Liver (tissue), 9 donors: ENCODE results near the gene VMAC. TPM values are rescaled to one million over a fixed set of nuclear protein-coding genes. Genes with fewer than 3 reads are reported as not detected.

Experiments
- DNase-seq: peaks from one replicate; pipeline ENCODE4 v3.0.0-alpha.2; 2017; ENCODE audit warnings: low spot score
- H3K27ac ChIP-seq, 2 donors: one replicate each; pipeline ENCODE4 v1.7.0; 2013; ENCODE audit warnings: inconsistent platforms in 2 of 2, low read length in 2 of 2, control low read depth in 1 of 2, low read depth in 1 of 2, mild to moderate bottlenecking in 1 of 2
- H3K27me3 ChIP-seq, 4 donors: one replicate each; pipeline versions ENCODE4 v1.6.1 to v1.7.0; 2013; ENCODE audit warnings: low read length in 3 of 4, inconsistent platforms in 1 of 4, mild to moderate bottlenecking in 1 of 4, moderate library complexity in 1 of 4; ENCODE audit not compliant: control insufficient read depth in 4 of 4, insufficient read depth in 4 of 4
- H3K36me3 ChIP-seq, 4 donors: one replicate each; pipeline versions ENCODE4 v1.6.1 to v1.7.0; 2013; ENCODE audit warnings: low read length in 3 of 4, mild to moderate bottlenecking in 3 of 4, low read depth in 1 of 4, moderate library complexity in 1 of 4; ENCODE audit not compliant: control insufficient read depth in 4 of 4, insufficient read depth in 3 of 4
- H3K4me1 ChIP-seq, 4 donors: one replicate each; pipeline versions ENCODE4 v1.6.1 to v1.7.0; 2013; ENCODE audit warnings: low read length in 3 of 4, mild to moderate bottlenecking in 3 of 4, moderate library complexity in 1 of 4; ENCODE audit not compliant: control insufficient read depth in 4 of 4, insufficient read depth in 4 of 4
- H3K4me3 ChIP-seq, 3 donors: one replicate each; pipeline versions ENCODE4 v1.6.1 to v1.7.0; 2013; ENCODE audit warnings: low read length in 3 of 3, control low read depth in 1 of 3, low read depth in 1 of 3, mild to moderate bottlenecking in 1 of 3
- H3K9ac ChIP-seq, 2 donors: one replicate each; pipeline ENCODE4 v1.7.0; 2013; ENCODE audit warnings: low read length in 2 of 2, mild to moderate bottlenecking in 2 of 2, moderate library complexity in 2 of 2, control low read depth in 1 of 2, low read depth in 1 of 2
- H3K9me3 ChIP-seq, 4 donors: one replicate each; pipeline versions ENCODE4 v1.6.1 to v1.7.0; 2013; ENCODE audit warnings: low read length in 3 of 4; ENCODE audit not compliant: control insufficient read depth in 4 of 4
- EGR1 ChIP-seq, 2 donors: IDR thresholded peaks; 2 replicates each; pipeline ENCODE4 v1.6.1; 2016 to 2018; ENCODE audit warnings: antibody characterized with exemption in 2 of 2, low read depth in 2 of 2
- FOXA2 ChIP-seq: IDR thresholded peaks from 2 replicates; pipeline ENCODE4 v1.6.1; 2016; ENCODE audit warnings: antibody characterized with exemption
- HNF4G ChIP-seq: IDR thresholded peaks from 2 replicates; pipeline ENCODE4 v1.6.1; 2016; ENCODE audit warnings: antibody characterized with exemption
- JUND ChIP-seq, 2 donors: IDR thresholded peaks; 2 replicates each; pipeline ENCODE4 v1.6.1; 2016; ENCODE audit warnings: antibody characterized with exemption in 2 of 2
- NR2F2 ChIP-seq: IDR thresholded peaks from 2 replicates; pipeline ENCODE4 v1.6.1; 2016; ENCODE audit warnings: antibody characterized with exemption
- RAD21 ChIP-seq, 2 donors: IDR thresholded peaks; 2 replicates each; pipeline ENCODE4 v1.6.1; 2016; ENCODE audit warnings: antibody characterized with exemption in 2 of 2, mild to moderate bottlenecking in 2 of 2
- RXRA ChIP-seq, 2 donors: IDR thresholded peaks; 2 replicates each; pipeline ENCODE4 v1.6.1; 2017 to 2018; ENCODE audit warnings: antibody characterized with exemption in 2 of 2, mild to moderate bottlenecking in 1 of 2
- SP1 ChIP-seq: IDR thresholded peaks from 2 replicates; pipeline ENCODE4 v1.6.1; 2018; ENCODE audit warnings: antibody characterized with exemption, mild to moderate bottlenecking
- TAF1 ChIP-seq: conservative IDR thresholded peaks from 2 replicates; pipeline ENCODE4 v1.6.1; 2016; ENCODE audit warnings: antibody characterized with exemption, mild to moderate bottlenecking
- YY1 ChIP-seq: IDR thresholded peaks from 2 replicates; pipeline ENCODE4 v1.6.1; 2016; ENCODE audit warnings: antibody characterized with exemption, mild to moderate bottlenecking
- WGBS: extraction: QIAGEN DNeasy Blood & Tissue Kit; methylation state at CpG from one replicate; pipeline ENCODE4 v1.1.7; 2013; 5-methylcytosine and 5-hydroxymethylcytosine counted together
- polyA plus RNA-seq, 2 donors: library from polyadenylated mRNA; stranded (reverse) in 1 of 2; unstranded in 1 of 2; fragments of 200-250 nt in 1 of 2; fragments of >200 nt in 1 of 2; fragmentation: Nextera tagmentation in 1 of 2; extraction: Ambion mirVana in 1 of 2; gene quantifications; one replicate each; pipeline versions ENCODE4 v1.2.1 to v1.2.3, GENCODE V29; 2013 to 2015
- total RNA-seq, 2 donors: library from RNA; depleted of rRNA; stranded (reverse); fragments of >200 nt; gene quantifications; one replicate each; pipeline ENCODE4 v1.2.3, GENCODE V29; 2014
- TF ChIP-seq, protein P1 (sequence below): fragments of 150-350 bp; IDR thresholded peaks from 2 replicates; pipeline ENCODE4 v1.5.1; 2017; ENCODE audit warnings: improper control_type of control experiment, low read depth, low read length; ENCODE audit not compliant: missing input control
- TF ChIP-seq, protein P2 (sequence below): IDR thresholded peaks from 2 replicates; pipeline ENCODE4 v1.6.1; 2016; ENCODE audit warnings: antibody characterized with exemption
- TF ChIP-seq, protein P3 (sequence below): IDR thresholded peaks from 2 replicates; pipeline ENCODE4 v1.6.1; 2016; ENCODE audit warnings: antibody characterized with exemption
- TF ChIP-seq, protein P4 (sequence below): IDR thresholded peaks from 2 replicates; pipeline ENCODE4 v1.6.1; 2016; ENCODE audit warnings: antibody characterized with exemption, mild to moderate bottlenecking
- TF ChIP-seq, protein P5 (sequence below): IDR thresholded peaks from 2 replicates; pipeline ENCODE4 v1.6.1; 2016; ENCODE audit warnings: antibody characterized with exemption
- donor health status: healthy.
- donor health status: healthy.
- donor health status: healthy.
- donor health status: healthy.
- donor health status: healthy.

VMAC gene
- total and polyA plus RNA-seq, 4 donors = 1.2 to 7.7 (median 2.6) TPM

DNA sequence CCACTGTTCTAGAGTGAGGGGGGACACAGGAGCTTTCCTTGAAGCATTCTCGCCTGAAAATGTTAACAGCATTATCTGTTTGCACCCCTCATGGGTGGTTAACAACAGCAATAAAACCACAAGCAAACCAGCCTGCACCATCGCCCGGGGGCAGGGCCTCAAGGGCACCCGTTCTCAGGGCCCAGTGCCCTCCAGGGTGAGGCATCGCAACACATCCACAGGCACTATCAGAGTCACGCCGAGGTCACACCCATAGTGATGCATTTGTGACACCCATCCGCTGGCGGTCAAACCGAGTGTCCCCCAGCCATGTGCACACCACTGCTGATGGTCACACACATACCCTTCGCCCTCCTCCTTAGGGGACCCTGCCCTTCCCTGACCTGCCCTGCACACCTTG is 38.9 kb upstream of the VMAC start:
- H3K9me3 ChIP-seq = no peaks in the 10 kb centered on the region
- H3K4me1 ChIP-seq = peaks cover 4 to 7% (median 5%) of the 10 kb centered on the region in 4 donors
- no peak overlapping the region for H3K9ac ChIP-seq
- DNase-seq = no peak
- no peaks in the 10 kb centered on the region for H3K27me3 ChIP-seq
- H3K4me3 ChIP-seq = no peak overlapping the region
- 89% methylated on average over 11 of the region's 11 CpGs for WGBS
- H3K27ac ChIP-seq = no peak overlapping the region
- no peaks in the 10 kb centered on the region for H3K36me3 ChIP-seq
- TF ChIP-seq, protein P1, sequence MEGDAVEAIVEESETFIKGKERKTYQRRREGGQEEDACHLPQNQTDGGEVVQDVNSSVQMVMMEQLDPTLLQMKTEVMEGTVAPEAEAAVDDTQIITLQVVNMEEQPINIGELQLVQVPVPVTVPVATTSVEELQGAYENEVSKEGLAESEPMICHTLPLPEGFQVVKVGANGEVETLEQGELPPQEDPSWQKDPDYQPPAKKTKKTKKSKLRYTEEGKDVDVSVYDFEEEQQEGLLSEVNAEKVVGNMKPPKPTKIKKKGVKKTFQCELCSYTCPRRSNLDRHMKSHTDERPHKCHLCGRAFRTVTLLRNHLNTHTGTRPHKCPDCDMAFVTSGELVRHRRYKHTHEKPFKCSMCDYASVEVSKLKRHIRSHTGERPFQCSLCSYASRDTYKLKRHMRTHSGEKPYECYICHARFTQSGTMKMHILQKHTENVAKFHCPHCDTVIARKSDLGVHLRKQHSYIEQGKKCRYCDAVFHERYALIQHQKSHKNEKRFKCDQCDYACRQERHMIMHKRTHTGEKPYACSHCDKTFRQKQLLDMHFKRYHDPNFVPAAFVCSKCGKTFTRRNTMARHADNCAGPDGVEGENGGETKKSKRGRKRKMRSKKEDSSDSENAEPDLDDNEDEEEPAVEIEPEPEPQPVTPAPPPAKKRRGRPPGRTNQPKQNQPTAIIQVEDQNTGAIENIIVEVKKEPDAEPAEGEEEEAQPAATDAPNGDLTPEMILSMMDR = no peak
- TF ChIP-seq EGR1 (IDR thresholded peaks at IDR 0.05; ENCODE audit: low read depth in 2 of 2) (no peak), NR2F2 (no peak), JUND (IDR thresholded peaks at IDR 0.05) (no peak), SP1 (no peak), TAF1 (no peak)
- TF ChIP-seq, protein P2, sequence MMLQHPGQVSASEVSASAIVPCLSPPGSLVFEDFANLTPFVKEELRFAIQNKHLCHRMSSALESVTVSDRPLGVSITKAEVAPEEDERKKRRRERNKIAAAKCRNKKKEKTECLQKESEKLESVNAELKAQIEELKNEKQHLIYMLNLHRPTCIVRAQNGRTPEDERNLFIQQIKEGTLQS = no peak

DNA sequence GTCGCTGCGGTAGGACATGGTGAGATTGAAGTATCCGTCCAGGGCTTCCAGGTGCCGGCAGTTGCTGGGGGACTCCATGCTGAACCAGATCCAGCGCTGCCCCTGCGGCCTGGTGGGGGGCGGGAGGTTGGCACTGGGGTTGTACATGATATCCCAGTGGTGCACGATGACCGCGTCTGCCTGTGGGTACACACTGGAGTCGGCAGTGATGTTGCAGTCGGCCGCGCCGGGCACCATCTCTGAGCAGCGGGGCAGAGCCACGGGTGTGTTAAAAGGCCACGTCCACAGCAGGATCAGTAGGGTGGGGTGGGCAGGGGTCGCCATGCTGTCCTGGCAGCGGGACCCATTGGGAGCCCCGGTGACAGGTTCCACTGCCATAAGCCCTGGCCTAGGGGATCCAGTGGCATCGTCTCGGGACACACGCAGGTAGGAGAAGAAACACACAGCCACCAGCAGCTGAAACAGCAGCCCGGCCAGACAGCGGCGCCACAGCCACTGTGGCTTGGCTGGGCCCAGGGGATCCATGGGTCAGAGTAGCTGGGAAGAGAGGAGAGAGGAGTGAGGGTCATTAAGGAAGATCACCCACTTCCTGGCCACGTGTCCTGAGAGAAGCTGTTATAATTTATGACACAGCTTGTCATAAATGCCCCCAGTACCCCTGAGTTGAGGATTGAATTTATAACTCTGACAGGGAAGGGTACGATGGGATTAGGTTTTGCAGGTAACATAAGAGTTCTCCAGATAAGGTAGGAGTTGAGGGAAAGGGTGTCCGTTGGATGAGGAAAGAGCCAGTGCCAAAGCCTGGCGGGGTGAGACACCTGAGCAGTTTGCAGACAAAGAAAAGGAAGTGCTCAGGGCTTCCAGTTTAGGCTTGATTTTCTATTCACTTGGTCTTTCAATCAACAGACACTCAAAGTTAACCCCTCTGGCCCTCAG is 37.2 kb upstream of the VMAC start:
- Histone ChIP-seq H3K4me3 (no peak overlapping the region), H3K36me3 (no peaks in the 10 kb centered on the region), H3K9ac (no peak overlapping the region), H3K4me1 (peaks cover 4 to 9% (median 5%) of the 10 kb centered on the region in 4 donors), H3K27ac (no peak overlapping the region), H3K27me3 (no peaks in the 10 kb centered on the region), H3K9me3 (no peaks in the 10 kb centered on the region)
- 91% methylated on average over 31 of the region's 31 CpGs for WGBS
- DNase-seq = no peak
- TF ChIP-seq FOXA2 = no peak

DNA sequence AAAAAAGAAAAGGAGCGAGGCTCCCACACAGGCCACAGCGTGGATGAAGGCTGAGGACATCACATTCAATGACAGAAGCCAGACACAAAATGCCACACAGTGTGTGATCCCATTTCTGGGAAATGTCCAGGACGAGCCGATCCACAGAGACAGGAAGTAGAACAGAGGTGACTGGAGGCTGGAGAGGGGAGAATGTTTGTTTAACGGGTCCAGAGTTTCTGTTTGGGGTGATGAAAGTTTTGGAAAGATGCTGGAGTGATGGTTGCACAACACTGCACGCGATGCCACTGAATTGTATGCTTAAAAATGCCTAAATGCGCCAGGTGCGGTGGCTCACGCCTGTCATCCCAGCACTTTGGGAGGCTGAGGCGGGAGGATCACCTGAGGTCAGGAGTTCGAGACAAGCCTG is 33.7 kb upstream of the VMAC start:
- Histone ChIP-seq H3K9me3 (no peaks in the 10 kb centered on the region), H3K4me3 (no peak overlapping the region), H3K9ac (no peak overlapping the region), H3K36me3 (no peaks in the 10 kb centered on the region), H3K4me1 (peaks cover 4 to 9% (median 5%) of the 10 kb centered on the region in 4 donors), H3K27ac (peak overlapping the region; percentile 67 to 83), H3K27me3 (no peaks in the 10 kb centered on the region)
- 31% methylated on average over 12 of the region's 12 CpGs for WGBS
- DNase-seq = no peak
- TF ChIP-seq SP1 (peak; percentile 98), EGR1 (IDR thresholded peaks at IDR 0.05; ENCODE audit: low read depth in 2 of 2) (peak; percentile 58 to 78), RXRA (IDR thresholded peaks at IDR 0.05) (peak; percentile 94 to 96), RAD21 (IDR thresholded peaks at IDR 0.05) (peak; percentile 40 to 61), HNF4G (peak; percentile 70), FOXA2 (peak; percentile 65), TAF1 (peak; percentile 39), YY1 (peak; percentile 82)
- TF ChIP-seq, protein P3, sequence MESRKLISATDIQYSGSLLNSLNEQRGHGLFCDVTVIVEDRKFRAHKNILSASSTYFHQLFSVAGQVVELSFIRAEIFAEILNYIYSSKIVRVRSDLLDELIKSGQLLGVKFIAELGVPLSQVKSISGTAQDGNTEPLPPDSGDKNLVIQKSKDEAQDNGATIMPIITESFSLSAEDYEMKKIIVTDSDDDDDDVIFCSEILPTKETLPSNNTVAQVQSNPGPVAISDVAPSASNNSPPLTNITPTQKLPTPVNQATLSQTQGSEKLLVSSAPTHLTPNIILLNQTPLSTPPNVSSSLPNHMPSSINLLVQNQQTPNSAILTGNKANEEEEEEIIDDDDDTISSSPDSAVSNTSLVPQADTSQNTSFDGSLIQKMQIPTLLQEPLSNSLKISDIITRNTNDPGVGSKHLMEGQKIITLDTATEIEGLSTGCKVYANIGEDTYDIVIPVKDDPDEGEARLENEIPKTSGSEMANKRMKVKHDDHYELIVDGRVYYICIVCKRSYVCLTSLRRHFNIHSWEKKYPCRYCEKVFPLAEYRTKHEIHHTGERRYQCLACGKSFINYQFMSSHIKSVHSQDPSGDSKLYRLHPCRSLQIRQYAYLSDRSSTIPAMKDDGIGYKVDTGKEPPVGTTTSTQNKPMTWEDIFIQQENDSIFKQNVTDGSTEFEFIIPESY = peak; percentile 85
- TF ChIP-seq, protein P2 = peak; percentile 88
- TF ChIP-seq, protein P4, sequence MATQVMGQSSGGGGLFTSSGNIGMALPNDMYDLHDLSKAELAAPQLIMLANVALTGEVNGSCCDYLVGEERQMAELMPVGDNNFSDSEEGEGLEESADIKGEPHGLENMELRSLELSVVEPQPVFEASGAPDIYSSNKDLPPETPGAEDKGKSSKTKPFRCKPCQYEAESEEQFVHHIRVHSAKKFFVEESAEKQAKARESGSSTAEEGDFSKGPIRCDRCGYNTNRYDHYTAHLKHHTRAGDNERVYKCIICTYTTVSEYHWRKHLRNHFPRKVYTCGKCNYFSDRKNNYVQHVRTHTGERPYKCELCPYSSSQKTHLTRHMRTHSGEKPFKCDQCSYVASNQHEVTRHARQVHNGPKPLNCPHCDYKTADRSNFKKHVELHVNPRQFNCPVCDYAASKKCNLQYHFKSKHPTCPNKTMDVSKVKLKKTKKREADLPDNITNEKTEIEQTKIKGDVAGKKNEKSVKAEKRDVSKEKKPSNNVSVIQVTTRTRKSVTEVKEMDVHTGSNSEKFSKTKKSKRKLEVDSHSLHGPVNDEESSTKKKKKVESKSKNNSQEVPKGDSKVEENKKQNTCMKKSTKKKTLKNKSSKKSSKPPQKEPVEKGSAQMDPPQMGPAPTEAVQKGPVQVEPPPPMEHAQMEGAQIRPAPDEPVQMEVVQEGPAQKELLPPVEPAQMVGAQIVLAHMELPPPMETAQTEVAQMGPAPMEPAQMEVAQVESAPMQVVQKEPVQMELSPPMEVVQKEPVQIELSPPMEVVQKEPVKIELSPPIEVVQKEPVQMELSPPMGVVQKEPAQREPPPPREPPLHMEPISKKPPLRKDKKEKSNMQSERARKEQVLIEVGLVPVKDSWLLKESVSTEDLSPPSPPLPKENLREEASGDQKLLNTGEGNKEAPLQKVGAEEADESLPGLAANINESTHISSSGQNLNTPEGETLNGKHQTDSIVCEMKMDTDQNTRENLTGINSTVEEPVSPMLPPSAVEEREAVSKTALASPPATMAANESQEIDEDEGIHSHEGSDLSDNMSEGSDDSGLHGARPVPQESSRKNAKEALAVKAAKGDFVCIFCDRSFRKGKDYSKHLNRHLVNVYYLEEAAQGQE = peak; percentile 49
- TF ChIP-seq, protein P5, sequence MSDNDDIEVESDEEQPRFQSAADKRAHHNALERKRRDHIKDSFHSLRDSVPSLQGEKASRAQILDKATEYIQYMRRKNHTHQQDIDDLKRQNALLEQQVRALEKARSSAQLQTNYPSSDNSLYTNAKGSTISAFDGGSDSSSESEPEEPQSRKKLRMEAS = peak; percentile 94
- TF ChIP-seq, protein P1 = no peak
